ENCODE measurements around the gene JTB. TPM values are rescaled to one million over a fixed set of nuclear protein-coding genes. Genes with fewer than 3 reads are reported as not detected.

Gene JTB
- total and polyA plus RNA-seq, 9 of the 15 experiments (the other 6 are each of a cell fraction or from before 2014, with no cell fraction given), result 24.7 to 308 (median 151) TPM

DNA sequence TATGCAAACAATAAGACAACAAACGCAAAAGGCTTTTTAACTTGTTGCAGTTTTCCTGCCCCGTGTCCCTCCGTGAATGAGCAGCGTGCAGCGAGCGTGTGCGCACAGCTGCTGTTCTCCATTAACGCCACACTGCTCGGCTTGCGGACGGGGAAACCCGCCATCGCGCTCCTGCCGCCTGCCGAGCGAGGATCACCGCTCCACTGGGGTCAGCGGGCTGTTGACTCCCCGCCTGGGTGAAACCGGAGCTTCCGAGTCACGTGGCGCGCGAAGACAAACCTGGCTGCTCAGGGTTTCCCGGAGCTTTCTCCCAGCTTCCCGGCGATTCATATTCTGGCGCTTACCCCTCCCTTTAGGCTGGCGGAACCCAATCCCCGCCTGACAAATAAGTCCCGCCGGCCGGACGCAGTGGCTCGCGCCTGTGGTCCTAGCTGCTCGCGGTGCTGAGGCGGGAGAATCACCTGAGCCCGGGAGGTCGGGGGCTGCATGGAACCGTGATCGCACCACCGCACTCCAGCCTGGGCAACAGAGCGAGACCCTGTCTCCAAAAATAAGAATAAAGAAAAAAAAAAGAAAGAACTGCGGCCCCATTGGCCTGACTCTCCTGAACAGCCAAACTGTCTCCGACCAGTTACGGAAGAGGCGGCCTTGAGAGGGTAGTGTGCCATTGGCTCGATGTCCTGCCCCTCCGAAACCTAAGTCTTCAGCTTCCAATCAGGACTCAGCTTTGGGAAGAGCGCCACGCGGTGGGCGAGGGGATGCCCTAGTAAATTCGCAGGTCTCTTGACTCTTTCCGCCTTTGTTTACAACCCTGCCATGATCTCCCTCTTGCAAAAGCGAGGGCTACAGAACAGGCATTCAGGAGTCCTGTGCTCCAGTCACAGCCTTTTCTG is 10.1 kb downstream of the JTB start, which contains the start of gene CREB3L4 (continued):
- TF ChIP-seq, protein P1, sequence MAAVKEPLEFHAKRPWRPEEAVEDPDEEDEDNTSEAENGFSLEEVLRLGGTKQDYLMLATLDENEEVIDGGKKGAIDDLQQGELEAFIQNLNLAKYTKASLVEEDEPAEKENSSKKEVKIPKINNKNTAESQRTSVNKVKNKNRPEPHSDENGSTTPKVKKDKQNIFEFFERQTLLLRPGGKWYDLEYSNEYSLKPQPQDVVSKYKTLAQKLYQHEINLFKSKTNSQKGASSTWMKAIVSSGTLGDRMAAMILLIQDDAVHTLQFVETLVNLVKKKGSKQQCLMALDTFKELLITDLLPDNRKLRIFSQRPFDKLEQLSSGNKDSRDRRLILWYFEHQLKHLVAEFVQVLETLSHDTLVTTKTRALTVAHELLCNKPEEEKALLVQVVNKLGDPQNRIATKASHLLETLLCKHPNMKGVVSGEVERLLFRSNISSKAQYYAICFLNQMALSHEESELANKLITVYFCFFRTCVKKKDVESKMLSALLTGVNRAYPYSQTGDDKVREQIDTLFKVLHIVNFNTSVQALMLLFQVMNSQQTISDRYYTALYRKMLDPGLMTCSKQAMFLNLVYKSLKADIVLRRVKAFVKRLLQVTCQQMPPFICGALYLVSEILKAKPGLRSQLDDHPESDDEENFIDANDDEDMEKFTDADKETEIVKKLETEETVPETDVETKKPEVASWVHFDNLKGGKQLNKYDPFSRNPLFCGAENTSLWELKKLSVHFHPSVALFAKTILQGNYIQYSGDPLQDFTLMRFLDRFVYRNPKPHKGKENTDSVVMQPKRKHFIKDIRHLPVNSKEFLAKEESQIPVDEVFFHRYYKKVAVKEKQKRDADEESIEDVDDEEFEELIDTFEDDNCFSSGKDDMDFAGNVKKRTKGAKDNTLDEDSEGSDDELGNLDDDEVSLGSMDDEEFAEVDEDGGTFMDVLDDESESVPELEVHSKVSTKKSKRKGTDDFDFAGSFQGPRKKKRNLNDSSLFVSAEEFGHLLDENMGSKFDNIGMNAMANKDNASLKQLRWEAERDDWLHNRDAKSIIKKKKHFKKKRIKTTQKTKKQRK (IDR thresholded peaks at IDR 0.05; ENCODE audit: borderline replicate concordance, low read depth, low read length), result peak; percentile 59; the same call in 1 of the 2 replicates
- TF ChIP-seq HNRNPK (IDR thresholded peaks at IDR 0.05; ENCODE audit: low read depth, low read length, poor library complexity, severe bottlenecking), result no peak

GRCh38 chr1:153963850-153964331 is 13.6 kb downstream of the JTB start:
- FAIRE-seq (peak; percentile 74), DNase-seq (ENCODE audit: extremely low read depth in 1 of 4, low spot score in 3 of 4) (peak in 2 of 4 experiments; percentile 39 to 71), ATAC-seq (peak; percentile 6; the same call in 1 of the 3 replicates)
- Histone ChIP-seq H3K4me2 (ENCODE audit: insufficient read depth, low read length) (peak overlapping the region; percentile 89), H3K36me3 (ENCODE audit: control insufficient read depth, insufficient read depth, low read length) (peaks cover 28% of the 10 kb centered on the region; the same call in 2 of the 3 replicates), H3K4me1 (replicated peaks in 1 of 2; ENCODE audit: control insufficient read depth in 2 of 2, insufficient read depth in 2 of 2, low read length in 2 of 2) (peaks cover 20 to 36% of the 10 kb centered on the region in 2 experiments; a peak in 4 of 5 replicates), H3K9ac (ENCODE audit: insufficient read depth in 1 of 2, low read depth in 2 of 2, low read length in 2 of 2) (peak overlapping the region; percentile 85 to 95), H4K20me1 (replicated peaks; ENCODE audit: control insufficient read depth, insufficient read depth, low read length) (no peaks in the 10 kb centered on the region), H3K4me3 (peak overlapping the region; percentile 74), H3K9me1 (ENCODE audit: control insufficient read depth, insufficient read depth, low read length) (no peaks in the 10 kb centered on the region), H3K27ac (ENCODE audit: extremely low read depth, low read depth, low read length) (peak overlapping the region; percentile 81), H3K9me3 (replicated peaks; ENCODE audit: control insufficient read depth, insufficient read depth, low read depth, low read length) (no peaks in the 10 kb centered on the region), H3K27me3 (ENCODE audit: control insufficient read depth in 2 of 2, insufficient read depth in 2 of 2, low read length in 2 of 2) (no peaks in the 10 kb centered on the region), H2AFZ (ENCODE audit: low read depth, low read length) (peak overlapping the region; percentile 87), H3K79me2 (ENCODE audit: control insufficient read depth, insufficient read depth, low read length) (peaks cover 57% of the 10 kb centered on the region)
- in situ Hi-C loops (cut with MboI), result no loop called here
- ChIA-PET CTCF (ENCODE audit: low intra/inter-chr PET ratio) (no interaction called here), POLR2A (interaction anchor here (0.6 to 3.0 kb wide), 8 partner anchors 11 to 185 kb away, joined by 3 to 37 read pairs (median 6); partner anchors contain the start of genes DENND4B, GATAD2B, JTB and RPS27)
- 1% methylated on average over 21 of the region's 22 CpGs for WGBS (ENCODE audit: insufficient coverage, low coverage, missing lambda C conversion rate)
- TSS peak; percentile 71 for BruUV-seq (replicated peaks)
- intact Hi-C loops (cut with micrococcal nuclease), result no loop called here
- TF ChIP-seq MTA3 (IDR thresholded peaks at IDR 0.05; ENCODE audit: borderline replicate concordance) (0 out of 2 replicates have a peak, but pooled peaks have one; percentile 23), NFIC (IDR thresholded peaks at IDR 0.05) (peak; percentile 99), ZNF212 (CRISPR knock-in tag; IDR thresholded peaks at IDR 0.05) (no peak), NFIX (CRISPR knock-in tag; IDR thresholded peaks at IDR 0.05; ENCODE audit: low read depth) (peak; percentile 56; the same call in 1 of the 2 replicates), AFF1 (IDR thresholded peaks at IDR 0.05; ENCODE audit: low read depth in 1 of 2, partially characterized antibody in 2 of 2) (peak in 1 of 2 experiments; percentile 25)
- TF ChIP-seq, protein P2, sequence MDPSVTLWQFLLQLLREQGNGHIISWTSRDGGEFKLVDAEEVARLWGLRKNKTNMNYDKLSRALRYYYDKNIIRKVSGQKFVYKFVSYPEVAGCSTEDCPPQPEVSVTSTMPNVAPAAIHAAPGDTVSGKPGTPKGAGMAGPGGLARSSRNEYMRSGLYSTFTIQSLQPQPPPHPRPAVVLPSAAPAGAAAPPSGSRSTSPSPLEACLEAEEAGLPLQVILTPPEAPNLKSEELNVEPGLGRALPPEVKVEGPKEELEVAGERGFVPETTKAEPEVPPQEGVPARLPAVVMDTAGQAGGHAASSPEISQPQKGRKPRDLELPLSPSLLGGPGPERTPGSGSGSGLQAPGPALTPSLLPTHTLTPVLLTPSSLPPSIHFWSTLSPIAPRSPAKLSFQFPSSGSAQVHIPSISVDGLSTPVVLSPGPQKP (CRISPR knock-in tag; IDR thresholded peaks at IDR 0.05), result no peak
